ENCODE data around the gene SPATA22. TPM values are rescaled to one million over a fixed set of nuclear protein-coding genes. Genes with fewer than 3 reads are reported as not detected.
A peak's percentile ranks its signal among the peaks of the same experiment; 100 is the strongest.

SPATA22 gene
- total and polyA plus RNA-seq, 3 donors from 2014 or later, result 100 to 368 (median 114) TPM

DNA sequence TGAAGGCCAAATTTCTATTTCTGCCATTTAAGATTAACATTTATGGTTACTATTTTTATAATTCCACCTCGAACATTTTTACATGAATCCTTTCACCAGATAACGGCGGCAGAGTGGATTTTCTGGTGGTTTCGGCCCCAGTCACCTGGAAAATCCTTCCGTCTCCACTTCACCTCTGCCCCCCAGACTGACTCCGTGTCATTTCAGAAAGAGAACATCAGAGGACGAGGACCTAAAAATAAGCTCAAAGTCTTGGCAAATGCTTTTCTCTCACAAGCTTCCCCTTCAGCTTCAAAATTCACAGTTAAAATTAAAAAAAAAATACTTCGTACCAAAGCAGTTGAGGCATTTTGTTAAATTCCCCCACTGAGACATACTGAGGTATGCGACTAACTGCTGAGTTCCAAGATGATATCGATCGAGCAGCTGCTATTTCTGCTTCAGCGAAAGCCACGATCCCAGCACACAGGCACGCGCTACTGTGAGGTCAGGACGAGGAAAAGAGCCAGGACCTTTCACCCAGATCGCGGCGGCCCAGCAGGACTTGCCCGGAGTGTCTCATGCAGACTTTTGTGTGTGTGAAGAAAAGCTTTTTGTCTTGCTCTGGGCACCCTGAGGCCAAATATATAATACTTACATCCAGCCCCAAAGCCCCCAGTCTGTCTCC lies 41.0 kb upstream of the SPATA22 start:
- Histone ChIP-seq H3K9me3 (no peaks in the 10 kb centered on the region), H3K27me3 (no peaks in the 10 kb centered on the region), H3K4me1 (peaks cover 14% of the 10 kb centered on the region), H3K36me3 (ENCODE audit: low read depth, missing control alignments) (no peaks in the 10 kb centered on the region), H3K27ac (peak overlapping the region; percentile 55 to 77), H3K4me3 (no peak overlapping the region)
- DNase-seq, result peak; percentile 69
- 36 to 38% methylated on average over 20 of the region's 20 CpGs for WGBS, 2 donors
- intact Hi-C loops (cut with DNase I; ENCODE audit: low total_unique reads), result no loop called here
- TF ChIP-seq CTCF (IDR thresholded peaks at IDR 0.05), result no peak
- no peak for TF ChIP-seq POLR2A (IDR thresholded peaks at IDR 0.05)

DNA sequence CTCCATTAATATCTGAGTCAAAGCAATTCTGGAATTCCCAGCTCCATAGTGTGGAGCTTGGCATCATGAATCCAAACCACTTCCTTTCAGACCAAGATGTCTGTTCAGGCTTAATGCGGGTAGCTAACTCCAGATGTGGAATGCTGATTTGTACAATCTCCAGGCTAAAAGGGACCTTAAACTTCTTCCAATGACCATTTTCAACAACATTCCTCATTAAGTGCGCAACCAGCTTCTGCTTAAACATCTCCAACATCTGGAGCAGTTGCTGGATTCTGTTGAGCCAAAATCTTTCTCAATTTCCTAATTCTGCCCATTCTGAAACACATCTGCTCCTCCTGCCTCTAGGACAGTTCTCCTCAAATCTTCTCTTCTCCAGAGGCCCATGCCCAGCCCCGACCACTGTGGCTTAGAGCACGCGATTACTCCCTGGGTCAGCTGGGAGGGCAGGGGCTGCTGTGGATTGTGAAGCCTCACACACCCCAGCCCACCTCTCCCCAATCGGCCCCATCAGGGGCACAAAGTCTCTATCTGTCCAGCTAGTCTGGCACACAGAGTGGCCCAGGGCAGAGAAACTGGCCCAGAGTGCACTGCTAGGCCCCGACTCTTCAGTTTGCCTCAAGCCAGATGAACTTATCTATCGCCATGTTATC lies 40.4 kb upstream of the SPATA22 start:
- TF ChIP-seq POLR2A (IDR thresholded peaks at IDR 0.05) (no peak), CTCF (IDR thresholded peaks at IDR 0.05) (no peak)
- intact Hi-C loops (cut with DNase I; ENCODE audit: low total_unique reads), result no loop called here
- Histone ChIP-seq H3K36me3 (ENCODE audit: low read depth, missing control alignments) (no peaks in the 10 kb centered on the region), H3K4me1 (peaks cover 14% of the 10 kb centered on the region), H3K9me3 (no peaks in the 10 kb centered on the region), H3K27ac (peak overlapping the region; percentile 55 to 77), H3K4me3 (no peak overlapping the region), H3K27me3 (no peaks in the 10 kb centered on the region)
- 54 to 70% methylated on average over 7 of the region's 8 CpGs for WGBS, 2 donors
- no peak for DNase-seq

GRCh38 chr17:3510090-3510489 lies 38.5 kb upstream of the SPATA22 start:
- DNase-seq, result no peak
- Histone ChIP-seq H3K9me3 (no peaks in the 10 kb centered on the region), H3K27ac (no peak overlapping the region), H3K36me3 (ENCODE audit: low read depth, missing control alignments) (no peaks in the 10 kb centered on the region), H3K4me3 (no peak overlapping the region), H3K27me3 (no peaks in the 10 kb centered on the region), H3K4me1 (peaks cover 14% of the 10 kb centered on the region)
- WGBS, 2 donors, result 65 to 90% methylated on average over 5 to 7 of the region's 7 CpGs
- TF ChIP-seq POLR2A (IDR thresholded peaks at IDR 0.05), result no peak
- no peak for TF ChIP-seq CTCF (IDR thresholded peaks at IDR 0.05)
- intact Hi-C loops (cut with DNase I; ENCODE audit: low total_unique reads), result no loop called here

DNA sequence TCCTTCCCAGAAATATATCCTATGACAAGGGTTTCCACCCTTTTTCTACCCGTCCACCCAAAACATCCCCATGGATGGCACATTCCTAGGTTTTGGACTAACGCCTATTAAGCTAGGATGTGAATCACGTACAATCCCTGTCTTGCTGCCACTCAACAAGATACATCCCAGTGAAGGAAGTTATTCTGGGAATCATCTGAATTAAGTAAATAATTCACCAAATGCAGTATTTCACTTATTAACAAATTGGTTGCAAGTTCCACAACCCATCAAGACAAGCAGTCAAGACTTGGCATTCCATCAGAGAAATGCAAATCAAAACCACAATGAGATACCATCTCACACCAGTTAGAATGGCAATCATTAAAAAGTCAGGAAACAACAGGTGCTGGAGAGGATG lies 36.2 kb upstream of the SPATA22 start:
- intact Hi-C loops (cut with DNase I; ENCODE audit: low total_unique reads), result no loop called here
- Histone ChIP-seq H3K9me3 (no peaks in the 10 kb centered on the region), H3K27ac (no peak overlapping the region), H3K27me3 (no peaks in the 10 kb centered on the region), H3K4me1 (peaks cover 10% of the 10 kb centered on the region), H3K4me3 (no peak overlapping the region), H3K36me3 (ENCODE audit: low read depth, missing control alignments) (no peaks in the 10 kb centered on the region)
- no peak for TF ChIP-seq POLR2A (IDR thresholded peaks at IDR 0.05)
- TF ChIP-seq CTCF (IDR thresholded peaks at IDR 0.05), result no peak
- 92% methylated on average over 3 of the region's 3 CpGs for WGBS, 2 donors
- DNase-seq, result no peak

DNA sequence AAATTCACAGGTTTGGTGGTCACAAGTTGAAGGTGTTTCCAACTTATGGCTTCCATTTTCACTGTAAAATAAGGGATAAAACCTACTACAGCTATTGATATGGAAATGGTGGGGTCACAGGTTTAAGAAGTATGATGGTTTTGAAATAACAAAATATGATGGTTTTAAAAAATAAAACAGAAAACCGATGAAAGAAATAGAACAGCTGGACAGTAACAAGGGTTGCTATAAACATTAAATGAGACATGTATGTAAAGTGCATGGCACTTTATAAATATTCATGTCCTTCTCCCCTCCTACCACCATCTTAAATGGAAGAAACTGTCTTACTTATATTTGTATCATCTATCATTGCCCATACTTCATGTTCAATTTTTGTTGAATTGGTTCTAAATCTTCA lies 35.5 kb upstream of the SPATA22 start:
- intact Hi-C loops (cut with DNase I; ENCODE audit: low total_unique reads), result no loop called here
- no peak for TF ChIP-seq POLR2A (IDR thresholded peaks at IDR 0.05)
- TF ChIP-seq CTCF (IDR thresholded peaks at IDR 0.05), result no peak
- H3K4me3 ChIP-seq, result no peak overlapping the region
- H3K9me3 ChIP-seq, result no peaks in the 10 kb centered on the region
- no peak overlapping the region for H3K27ac ChIP-seq
- H3K36me3 ChIP-seq (ENCODE audit: low read depth, missing control alignments), result no peaks in the 10 kb centered on the region
- no peaks in the 10 kb centered on the region for H3K27me3 ChIP-seq
- H3K4me1 ChIP-seq, result peaks cover 2% of the 10 kb centered on the region
- 64 to 65% methylated on average over 1 of the region's 1 CpG for WGBS, 2 donors
- DNase-seq, result no peak

Measured in testis (tissue), 3 donors.